EH (cell line): ENCODE results near the gene NLRP7.

ENCODE experiments used
- DNase-seq: peaks from one replicate; pipeline ENCODE4 v3.0.0-alpha.2; 2015; ENCODE audit warnings: low read depth

Gene NLRP7

GRCh38 chr19:54873990-54874389, 73.3 kb downstream of the NLRP7 start, which contains the start of gene FCAR:
TSS of gene FCAR (plus strand) at chr19:54874235. CDS start at chr19:54874290, 55 bp downstream.
- DNase-seq: no peak
